ENCODE results near the gene TRIM52. TPM values are rescaled to one million over a fixed set of nuclear protein-coding genes. Genes with fewer than 3 reads are reported as not detected.

TRIM52 gene
- total and polyA plus RNA-seq, 2 of the 13 experiments (the other 11 are each of a cell fraction or from before 2014, with no cell fraction given), result 7.2 to 11.6 TPM

- TF ChIP-seq, protein P1, sequence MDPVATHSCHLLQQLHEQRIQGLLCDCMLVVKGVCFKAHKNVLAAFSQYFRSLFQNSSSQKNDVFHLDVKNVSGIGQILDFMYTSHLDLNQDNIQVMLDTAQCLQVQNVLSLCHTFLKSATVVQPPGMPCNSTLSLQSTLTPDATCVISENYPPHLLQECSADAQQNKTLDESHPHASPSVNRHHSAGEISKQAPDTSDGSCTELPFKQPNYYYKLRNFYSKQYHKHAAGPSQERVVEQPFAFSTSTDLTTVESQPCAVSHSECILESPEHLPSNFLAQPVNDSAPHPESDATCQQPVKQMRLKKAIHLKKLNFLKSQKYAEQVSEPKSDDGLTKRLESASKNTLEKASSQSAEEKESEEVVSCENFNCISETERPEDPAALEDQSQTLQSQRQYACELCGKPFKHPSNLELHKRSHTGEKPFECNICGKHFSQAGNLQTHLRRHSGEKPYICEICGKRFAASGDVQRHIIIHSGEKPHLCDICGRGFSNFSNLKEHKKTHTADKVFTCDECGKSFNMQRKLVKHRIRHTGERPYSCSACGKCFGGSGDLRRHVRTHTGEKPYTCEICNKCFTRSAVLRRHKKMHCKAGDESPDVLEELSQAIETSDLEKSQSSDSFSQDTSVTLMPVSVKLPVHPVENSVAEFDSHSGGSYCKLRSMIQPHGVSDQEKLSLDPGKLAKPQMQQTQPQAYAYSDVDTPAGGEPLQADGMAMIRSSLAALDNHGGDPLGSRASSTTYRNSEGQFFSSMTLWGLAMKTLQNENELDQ (CRISPR knock-in tag; IDR thresholded peaks at IDR 0.05; ENCODE audit: borderline replicate concordance), result no peak
- TF ChIP-seq, protein P2, sequence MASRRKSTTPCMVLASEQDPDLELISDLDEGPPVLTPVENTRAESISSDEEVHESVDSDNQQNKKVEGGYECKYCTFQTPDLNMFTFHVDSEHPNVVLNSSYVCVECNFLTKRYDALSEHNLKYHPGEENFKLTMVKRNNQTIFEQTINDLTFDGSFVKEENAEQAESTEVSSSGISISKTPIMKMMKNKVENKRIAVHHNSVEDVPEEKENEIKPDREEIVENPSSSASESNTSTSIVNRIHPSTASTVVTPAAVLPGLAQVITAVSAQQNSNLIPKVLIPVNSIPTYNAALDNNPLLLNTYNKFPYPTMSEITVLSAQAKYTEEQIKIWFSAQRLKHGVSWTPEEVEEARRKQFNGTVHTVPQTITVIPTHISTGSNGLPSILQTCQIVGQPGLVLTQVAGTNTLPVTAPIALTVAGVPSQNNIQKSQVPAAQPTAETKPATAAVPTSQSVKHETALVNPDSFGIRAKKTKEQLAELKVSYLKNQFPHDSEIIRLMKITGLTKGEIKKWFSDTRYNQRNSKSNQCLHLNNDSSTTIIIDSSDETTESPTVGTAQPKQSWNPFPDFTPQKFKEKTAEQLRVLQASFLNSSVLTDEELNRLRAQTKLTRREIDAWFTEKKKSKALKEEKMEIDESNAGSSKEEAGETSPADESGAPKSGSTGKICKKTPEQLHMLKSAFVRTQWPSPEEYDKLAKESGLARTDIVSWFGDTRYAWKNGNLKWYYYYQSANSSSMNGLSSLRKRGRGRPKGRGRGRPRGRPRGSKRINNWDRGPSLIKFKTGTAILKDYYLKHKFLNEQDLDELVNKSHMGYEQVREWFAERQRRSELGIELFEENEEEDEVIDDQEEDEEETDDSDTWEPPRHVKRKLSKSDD (CRISPR knock-in tag; IDR thresholded peaks at IDR 0.05; ENCODE audit: low read depth), result no peak
- TF ChIP-seq FOXP1 (IDR thresholded peaks at IDR 0.05) (no peak), FOXP1 (CRISPR knock-in tag; IDR thresholded peaks at IDR 0.05) (no peak), EHMT2 (IDR thresholded peaks at IDR 0.05; ENCODE audit: borderline replicate concordance, low read depth, low read length) (no peak), ZSCAN22 (CRISPR knock-in tag; IDR thresholded peaks at IDR 0.05) (no peak), ZNF136 (CRISPR knock-in tag; IDR thresholded peaks at IDR 0.05; ENCODE audit: low read depth) (no peak; the same call in 1 of the 2 replicates), JUND (CRISPR knock-in tag; IDR thresholded peaks at IDR 0.05) (peak; percentile 68; the same call in 1 of the 2 replicates), YEATS2 (CRISPR knock-in tag; IDR thresholded peaks at IDR 0.05; ENCODE audit: borderline replicate concordance) (peak; percentile 99), ARNT2 (CRISPR knock-in tag; IDR thresholded peaks at IDR 0.05; ENCODE audit: low read depth) (peak; percentile 71), MIER2 (CRISPR knock-in tag; IDR thresholded peaks at IDR 0.05) (no peak), ZSCAN5A (CRISPR knock-in tag; IDR thresholded peaks at IDR 0.05; ENCODE audit: borderline replicate concordance) (no peak; the same call in 1 of the 2 replicates), HDAC1 (CRISPR knock-in tag; IDR thresholded peaks at IDR 0.05) (peak; percentile 29; the same call in 1 of the 2 replicates), ZFP62 (CRISPR knock-in tag; IDR thresholded peaks at IDR 0.05) (no peak), ZNF30 (CRISPR knock-in tag; IDR thresholded peaks at IDR 0.05) (no peak), NFYB (CRISPR knock-in tag; IDR thresholded peaks at IDR 0.05) (no peak), LCORL (IDR thresholded peaks at IDR 0.05) (no peak), LCORL (CRISPR knock-in tag; IDR thresholded peaks at IDR 0.05) (0 out of 2 replicates have a peak, but pooled peaks have one; percentile 43), ZNF317 (CRISPR knock-in tag; IDR thresholded peaks at IDR 0.05) (peak; percentile 75), KLF11 (CRISPR knock-in tag; IDR thresholded peaks at IDR 0.05) (no peak; the same call in 1 of the 2 replicates), ZBTB34 (CRISPR knock-in tag; IDR thresholded peaks at IDR 0.05) (0 out of 2 replicates have a peak, but pooled peaks have one; percentile 39)
- TF ChIP-seq, protein P3, sequence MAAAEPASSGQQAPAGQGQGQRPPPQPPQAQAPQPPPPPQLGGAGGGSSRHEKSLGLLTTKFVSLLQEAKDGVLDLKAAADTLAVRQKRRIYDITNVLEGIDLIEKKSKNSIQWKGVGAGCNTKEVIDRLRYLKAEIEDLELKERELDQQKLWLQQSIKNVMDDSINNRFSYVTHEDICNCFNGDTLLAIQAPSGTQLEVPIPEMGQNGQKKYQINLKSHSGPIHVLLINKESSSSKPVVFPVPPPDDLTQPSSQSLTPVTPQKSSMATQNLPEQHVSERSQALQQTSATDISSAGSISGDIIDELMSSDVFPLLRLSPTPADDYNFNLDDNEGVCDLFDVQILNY (CRISPR knock-in tag; conservative IDR thresholded peaks at IDR 0.05), result 0 out of 2 replicates have a peak, but pooled peaks have one; percentile 1
Measured at GRCh38 chr5:181243564-181244343, 17.2 kb downstream of the TRIM52 start, which contains the start of gene RACK1 (continued).

All from HepG2 (cell line).